Gastrocnemius medialis (tissue), 4 donors: ENCODE measurements around the gene CALN1. TPM values are rescaled to one million over a fixed set of nuclear protein-coding genes. Genes with fewer than 3 reads are reported as not detected.
"Not testable (repeated sequence)": the region's sequence is repeated elsewhere in the genome, so short reads cannot be mapped to it uniquely, and the experiment has no call there.

Experiments used
- ATAC-seq, 2 donors: fragments of 150-250 bp; one replicate each; pipeline ENCODE4 v1.9.1; 2016
- DNase-seq, 2 donors: peaks; one replicate each; pipeline ENCODE4 v3.0.0-alpha.2; 2019
- H3K27ac ChIP-seq, 4 donors: fragments of 200-600 bp; sonication (generic); 1 replicate in 1 of 4; 2 replicates in 3 of 4; pipeline ENCODE4 v1.5.1; 2016 to 2018; ENCODE audit warnings: mild to moderate bottlenecking in 2 of 4, moderate library complexity in 1 of 4
- H3K27me3 ChIP-seq, 3 donors: fragments of 200-600 bp; sonication (generic) in 2 of 3; 1 replicate in 1 of 3; 2 replicates in 2 of 3; pipeline versions ENCODE4 v1.5.1 to v1.6.0; 2016 to 2019; ENCODE audit warnings: mild to moderate bottlenecking in 1 of 3, moderate library complexity in 1 of 3
- H3K36me3 ChIP-seq, 2 donors: fragments of 200-600 bp; sonication (generic) in 1 of 2; one replicate each; pipeline ENCODE4 v1.5.1; 2017 to 2018
- H3K4me1 ChIP-seq, 2 donors: fragments of 200-600 bp; sonication (generic) in 1 of 2; one replicate each; pipeline ENCODE4 v1.5.1; 2016 to 2017; ENCODE audit warnings: mild to moderate bottlenecking in 2 of 2
- H3K4me3 ChIP-seq, 4 donors: fragments of 200-600 bp; sonication (generic) in 3 of 4; 1 replicate in 1 of 4; 2 replicates in 3 of 4; pipeline ENCODE4 v1.5.1; 2016 to 2019; ENCODE audit warnings: mild to moderate bottlenecking in 2 of 4
- H3K9me3 ChIP-seq, 3 donors: fragments of 200-600 bp; sonication (generic) in 2 of 3; 1 replicate in 1 of 3; 2 replicates in 2 of 3; pipeline ENCODE4 v1.5.1; 2016 to 2019
- CTCF ChIP-seq, 5 experiments: fragments of 450-650 bp in 3 of 5; fragments of 200-600 bp in 2 of 5; sonication (generic) in 2 of 5; IDR thresholded peaks in 4 of 5; conservative IDR thresholded peaks in 1 of 5; 1 replicate in 4 of 5; 2 replicates in 1 of 5; pipeline ENCODE4 v1.5.1; 2016 to 2019; ENCODE audit warnings: antibody characterized with exemption in 5 of 5, mild to moderate bottlenecking in 3 of 5, moderate library complexity in 3 of 5
- POLR2A ChIP-seq, 2 donors: fragments of 450-650 bp; IDR thresholded peaks; one replicate each; pipeline ENCODE4 v1.6.1; 2017; ENCODE audit warnings: antibody characterized with exemption in 2 of 2, mild to moderate bottlenecking in 2 of 2, moderate library complexity in 2 of 2
- in situ Hi-C, 4 donors: fragments of 200-750 bp; cut with MboI; loops; one replicate each; pipeline versions ENCODE4 v1.15.0 to v1.8.0; 2017; ENCODE audit warnings: low sequenced_read_pairs in 4 of 4
- intact Hi-C: fragments of 100-400 bp; cut with DNase I; formaldehyde crosslinking; loops from one replicate; pipeline ENCODE4 v1.15.1; 2023; ENCODE audit warnings: low total_unique reads
- total RNA-seq, 4 donors: library from RNA; depleted of rRNA; stranded (reverse); fragments of >200 nt; gene quantifications; one replicate each; pipeline versions ENCODE4 v1.1.0 to v1.2.3, GENCODE V29; 2016

The CALN1 gene
- total RNA-seq, 4 donors from 2014 or later, result not detected

GRCh38 chr7:71828361-71828760, 583.8 kb downstream of the CALN1 start:
- Histone ChIP-seq H3K4me1 (no peaks in the 10 kb centered on the region), H3K36me3 (no peaks in the 10 kb centered on the region), H3K4me3 (no peak overlapping the region), H3K27ac (no peak overlapping the region), H3K9me3 (no peaks in the 10 kb centered on the region), H3K27me3 (no peaks in the 10 kb centered on the region)
- TF ChIP-seq POLR2A (IDR thresholded peaks at IDR 0.05) (no peak), CTCF (IDR thresholded peaks at IDR 0.05 in 4 of 5, conservative IDR thresholded peaks at IDR 0.05 in 1 of 5) (no peak)
- intact Hi-C loops (no loop called here), in situ Hi-C loops (no loop called here)
- DNase-seq (no peak), ATAC-seq (no peak)

- H3K27ac ChIP-seq, result no peak overlapping the region
- H3K27me3 ChIP-seq, result no peaks in the 10 kb centered on the region
- DNase-seq (no peak), ATAC-seq (no peak)
- H3K9me3 ChIP-seq, result no peaks in the 10 kb centered on the region
- TF ChIP-seq CTCF (IDR thresholded peaks at IDR 0.05 in 4 of 5, conservative IDR thresholded peaks at IDR 0.05 in 1 of 5) (no peak), POLR2A (IDR thresholded peaks at IDR 0.05) (no peak)
- no peak overlapping the region for H3K4me3 ChIP-seq
- no peaks in the 10 kb centered on the region for H3K4me1 ChIP-seq
- H3K36me3 ChIP-seq, result no peaks in the 10 kb centered on the region
- intact Hi-C loops, result no loop called here
- in situ Hi-C loops, result no loop called here
Observed at GRCh38 chr7:71826141-71826540, 586.0 kb downstream of the CALN1 start.

- H3K27me3 ChIP-seq, result no peaks in the 10 kb centered on the region
- H3K4me3 ChIP-seq, result no peak overlapping the region
- no peak overlapping the region for H3K27ac ChIP-seq
- no peaks in the 10 kb centered on the region for H3K4me1 ChIP-seq
- DNase-seq (no peak), ATAC-seq (no peak)
- in situ Hi-C loops, result no loop called here
- no peaks in the 10 kb centered on the region for H3K9me3 ChIP-seq
- no peak for TF ChIP-seq POLR2A (IDR thresholded peaks at IDR 0.05)
- no peak for TF ChIP-seq CTCF (IDR thresholded peaks at IDR 0.05 in 4 of 5, conservative IDR thresholded peaks at IDR 0.05 in 1 of 5)
- H3K36me3 ChIP-seq, result no peaks in the 10 kb centered on the region
- intact Hi-C loops, result no loop called here
Observed at GRCh38 chr7:71824006-71824760, 588.0 kb downstream of the CALN1 start.

- H3K27me3 ChIP-seq, H3K27ac ChIP-seq, H3K36me3 ChIP-seq, H3K9me3 ChIP-seq, intact Hi-C loops, ATAC-seq, H3K4me1 ChIP-seq, in situ Hi-C loops, DNase-seq, H3K4me3 ChIP-seq: not testable (repeated sequence)
Observed at GRCh38 chr7:71822406-71822805, 589.7 kb downstream of the CALN1 start.

GRCh38 chr7:71817916-71818315, 594.2 kb downstream of the CALN1 start:
- intact Hi-C loops, result no loop called here
- Histone ChIP-seq H3K4me3 (no peak overlapping the region), H3K27me3 (no peaks in the 10 kb centered on the region), H3K27ac (no peak overlapping the region), H3K36me3 (no peaks in the 10 kb centered on the region), H3K4me1 (no peaks in the 10 kb centered on the region), H3K9me3 (no peaks in the 10 kb centered on the region)
- no peak for DNase-seq
- no peak for ATAC-seq
- TF ChIP-seq POLR2A (IDR thresholded peaks at IDR 0.05) (no peak), CTCF (IDR thresholded peaks at IDR 0.05 in 4 of 5, conservative IDR thresholded peaks at IDR 0.05 in 1 of 5) (no peak)
- in situ Hi-C loops, result no loop called here
